ENCODE measurements around the gene NDUFA3. TPM values are rescaled to one million over a fixed set of nuclear protein-coding genes. Genes with fewer than 3 reads are reported as not detected.

Gene NDUFA3
- total RNA-seq, 1 donor from 2014 or later: 135 TPM

- Mint-ChIP-seq H3K4me3 (no peak overlapping the region), H3K36me3 (peaks cover 34% of the 10 kb centered on the region), H3K9me3 (no peaks in the 10 kb centered on the region), H3K4me1 (no peaks in the 10 kb centered on the region), H3K27ac (no peak overlapping the region), H3K27me3 (ENCODE audit: low read depth) (no peaks in the 10 kb centered on the region)
- no peak for TF ChIP-seq CTCF (IDR thresholded peaks at IDR 0.05; ENCODE audit: unreplicated experiment)
- no peak for DNase-seq (ENCODE audit: low spot score in 2 of 2, unreplicated experiment in 2 of 2)
These were observed 21.7 kb downstream of the NDUFA3 start for GRCh38 chr19:54124393-54124792.

GRCh38 chr19:54125713-54126112 lies 23.1 kb downstream of the NDUFA3 start:
- Mint-ChIP-seq H3K27ac (no peak overlapping the region), H3K4me1 (no peaks in the 10 kb centered on the region)
- TF ChIP-seq CTCF (IDR thresholded peaks at IDR 0.05; ENCODE audit: unreplicated experiment): no peak

GRCh38 chr19:54127688-54128440 lies 25.2 kb downstream of the NDUFA3 start:
- DNase-seq (ENCODE audit: low spot score in 2 of 2, unreplicated experiment in 2 of 2): no peak
- H3K36me3 Mint-ChIP-seq: peaks cover 27% of the 10 kb centered on the region
- no peaks in the 10 kb centered on the region for H3K9me3 Mint-ChIP-seq
- H3K27me3 Mint-ChIP-seq (ENCODE audit: low read depth): no peaks in the 10 kb centered on the region
- TF ChIP-seq CTCF (IDR thresholded peaks at IDR 0.05; ENCODE audit: unreplicated experiment): no peak
- no peaks in the 10 kb centered on the region for H3K4me1 Mint-ChIP-seq
- H3K27ac Mint-ChIP-seq: no peak overlapping the region
- H3K4me3 Mint-ChIP-seq: no peak overlapping the region

More at GRCh38 chr19:54125713-54126112, 23.1 kb downstream of the NDUFA3 start:
- H3K36me3 Mint-ChIP-seq: peaks cover 28% of the 10 kb centered on the region
- H3K4me3 Mint-ChIP-seq: no peak overlapping the region
- H3K27me3 Mint-ChIP-seq (ENCODE audit: low read depth): no peaks in the 10 kb centered on the region
- no peaks in the 10 kb centered on the region for H3K9me3 Mint-ChIP-seq
- DNase-seq (ENCODE audit: low spot score in 2 of 2, unreplicated experiment in 2 of 2): no peak

GRCh38 chr19:54128441-54128725 lies 25.7 kb downstream of the NDUFA3 start:
- Mint-ChIP-seq H3K27me3 (ENCODE audit: low read depth) (no peaks in the 10 kb centered on the region), H3K36me3 (peaks cover 25% of the 10 kb centered on the region), H3K9me3 (no peaks in the 10 kb centered on the region), H3K4me1 (no peaks in the 10 kb centered on the region), H3K4me3 (no peak overlapping the region), H3K27ac (no peak overlapping the region)
- no peak for TF ChIP-seq CTCF (IDR thresholded peaks at IDR 0.05; ENCODE audit: unreplicated experiment)
- no peak for DNase-seq (ENCODE audit: low spot score in 2 of 2, unreplicated experiment in 2 of 2)

GRCh38 chr19:54128796-54129616 lies 26.4 kb downstream of the NDUFA3 start:
- no peak for TF ChIP-seq CTCF (IDR thresholded peaks at IDR 0.05; ENCODE audit: unreplicated experiment)
- Mint-ChIP-seq H3K27ac (no peak overlapping the region), H3K36me3 (peaks cover 24% of the 10 kb centered on the region), H3K4me3 (no peak overlapping the region), H3K27me3 (ENCODE audit: low read depth) (no peaks in the 10 kb centered on the region), H3K9me3 (no peaks in the 10 kb centered on the region), H3K4me1 (no peaks in the 10 kb centered on the region)
- no peak for DNase-seq (ENCODE audit: low spot score in 2 of 2, unreplicated experiment in 2 of 2)
